Measurements from ENCODE around the gene DLG5. TPM values are rescaled to one million over a fixed set of nuclear protein-coding genes. Genes with fewer than 3 reads are reported as not detected.
"Not testable (repeated sequence)": the region's sequence is repeated elsewhere in the genome, so short reads cannot be mapped to it uniquely, and the experiment has no call there.

Gene DLG5
- total RNA-seq, 1 experiment from 2014 or later = 51.0 TPM

DNA sequence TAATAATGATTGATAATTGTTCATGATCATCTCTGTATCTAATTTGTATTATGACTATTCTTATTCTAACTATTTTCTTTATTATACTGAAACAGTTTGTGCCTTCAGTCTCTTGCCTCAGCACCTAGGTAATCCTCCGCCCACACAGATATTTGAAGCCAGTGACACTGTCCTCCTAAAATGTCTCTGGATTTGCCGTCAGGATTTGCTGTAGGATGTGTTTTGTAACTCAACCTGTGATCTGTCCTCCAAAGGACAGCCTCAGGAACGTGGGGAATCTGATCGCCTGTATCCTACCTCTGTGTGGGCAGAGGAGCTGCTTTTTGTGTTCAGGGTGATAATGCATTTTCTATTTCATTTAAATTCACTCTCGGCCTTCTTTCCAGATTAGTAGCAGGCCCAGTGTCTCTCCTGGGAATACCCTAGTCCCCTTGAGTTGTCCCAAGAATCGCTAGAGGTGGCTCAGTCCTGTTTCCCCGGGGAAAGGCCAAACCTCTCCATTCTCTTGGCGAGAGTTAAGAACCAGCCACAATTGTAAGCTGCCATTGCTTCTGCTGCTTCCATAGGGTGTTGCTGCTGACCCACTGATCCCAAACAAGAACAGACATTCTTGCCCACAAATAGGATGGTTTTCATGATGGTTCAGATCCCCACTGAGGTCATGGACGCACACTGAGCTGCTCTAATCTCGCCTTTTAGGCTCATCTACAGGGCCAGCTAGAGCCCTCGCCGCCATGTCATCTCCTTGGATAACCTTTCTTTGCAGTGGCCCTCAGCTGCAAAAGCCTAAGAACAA, 152.7 kb downstream of the DLG5 start:
- no peaks in the 10 kb centered on the region for H3K27me3 Mint-ChIP-seq (ENCODE audit: unreplicated experiment)
- H3K9me3 Mint-ChIP-seq (ENCODE audit: low read depth, unreplicated experiment) = peaks cover 4% of the 10 kb centered on the region
- no peaks in the 10 kb centered on the region for H3K4me1 Mint-ChIP-seq (ENCODE audit: low read depth, unreplicated experiment)
- H3K36me3 Mint-ChIP-seq (ENCODE audit: insufficient read depth, unreplicated experiment) = no peaks in the 10 kb centered on the region
- intact Hi-C loops (cut with micrococcal nuclease; ENCODE audit: unreplicated experiment) = no loop called here
- CTCF ChIA-PET = interaction anchor here (1.0 kb wide), 1 partner anchor 10 kb away, joined by 3 read pairs; no protein-coding TSS in a partner anchor
- TF ChIP-seq, protein P1, sequence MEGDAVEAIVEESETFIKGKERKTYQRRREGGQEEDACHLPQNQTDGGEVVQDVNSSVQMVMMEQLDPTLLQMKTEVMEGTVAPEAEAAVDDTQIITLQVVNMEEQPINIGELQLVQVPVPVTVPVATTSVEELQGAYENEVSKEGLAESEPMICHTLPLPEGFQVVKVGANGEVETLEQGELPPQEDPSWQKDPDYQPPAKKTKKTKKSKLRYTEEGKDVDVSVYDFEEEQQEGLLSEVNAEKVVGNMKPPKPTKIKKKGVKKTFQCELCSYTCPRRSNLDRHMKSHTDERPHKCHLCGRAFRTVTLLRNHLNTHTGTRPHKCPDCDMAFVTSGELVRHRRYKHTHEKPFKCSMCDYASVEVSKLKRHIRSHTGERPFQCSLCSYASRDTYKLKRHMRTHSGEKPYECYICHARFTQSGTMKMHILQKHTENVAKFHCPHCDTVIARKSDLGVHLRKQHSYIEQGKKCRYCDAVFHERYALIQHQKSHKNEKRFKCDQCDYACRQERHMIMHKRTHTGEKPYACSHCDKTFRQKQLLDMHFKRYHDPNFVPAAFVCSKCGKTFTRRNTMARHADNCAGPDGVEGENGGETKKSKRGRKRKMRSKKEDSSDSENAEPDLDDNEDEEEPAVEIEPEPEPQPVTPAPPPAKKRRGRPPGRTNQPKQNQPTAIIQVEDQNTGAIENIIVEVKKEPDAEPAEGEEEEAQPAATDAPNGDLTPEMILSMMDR (IDR thresholded peaks at IDR 0.05; ENCODE audit: unreplicated experiment) = no peak
- no peak overlapping the region for H3K4me3 Mint-ChIP-seq (ENCODE audit: low read depth, unreplicated experiment)
- no peak overlapping the region for H3K27ac Mint-ChIP-seq (ENCODE audit: unreplicated experiment)
- no peak for DNase-seq
- no TSS peak for BruUV-seq (replicated peaks)

DNA sequence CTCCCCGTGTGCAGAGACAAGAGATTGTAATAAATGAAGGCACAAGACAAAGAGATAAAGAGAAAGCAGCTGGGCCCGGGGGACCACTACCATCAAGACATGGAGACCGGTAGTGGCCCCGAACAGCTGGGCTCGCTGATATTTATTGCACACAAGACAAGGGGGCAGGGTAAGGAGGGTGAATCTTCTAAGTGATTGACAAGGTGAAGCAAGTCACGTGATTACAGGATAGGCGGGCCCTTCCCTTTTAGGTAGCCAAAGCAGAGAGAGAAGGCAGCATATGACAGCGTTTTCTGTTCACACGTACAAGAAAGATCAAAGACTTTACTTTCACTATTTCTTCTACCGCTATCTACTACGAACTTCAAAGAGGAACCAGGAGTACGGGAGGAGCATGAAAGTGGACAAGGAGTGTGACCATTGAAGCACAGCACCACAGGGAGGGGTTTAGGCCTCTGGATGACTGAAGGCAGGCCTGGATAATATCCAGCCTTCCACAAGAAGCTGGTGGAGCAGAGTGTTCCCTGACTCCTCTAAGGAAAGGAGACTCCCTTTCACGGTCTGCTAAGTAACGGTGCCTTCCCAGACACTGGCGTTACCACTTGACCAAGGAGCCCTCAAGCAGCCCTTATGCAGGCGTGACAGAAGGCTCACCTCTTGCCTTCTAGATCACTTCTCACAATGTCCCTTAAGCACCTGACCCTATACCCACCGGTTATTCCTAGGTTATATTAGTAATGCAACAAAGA, 153.5 kb downstream of the DLG5 start:
- H3K36me3 Mint-ChIP-seq (ENCODE audit: insufficient read depth, unreplicated experiment); DNase-seq; BruUV-seq (replicated peaks); H3K27ac Mint-ChIP-seq (ENCODE audit: unreplicated experiment); H3K9me3 Mint-ChIP-seq (ENCODE audit: low read depth, unreplicated experiment); H3K27me3 Mint-ChIP-seq (ENCODE audit: unreplicated experiment); H3K4me1 Mint-ChIP-seq (ENCODE audit: low read depth, unreplicated experiment); intact Hi-C loops (cut with micrococcal nuclease; ENCODE audit: unreplicated experiment); H3K4me3 Mint-ChIP-seq (ENCODE audit: low read depth, unreplicated experiment): not testable (repeated sequence)
- CTCF ChIA-PET = interaction anchor here (1.0 kb wide), 1 partner anchor 10 kb away, joined by 3 read pairs; no protein-coding TSS in a partner anchor

DNA sequence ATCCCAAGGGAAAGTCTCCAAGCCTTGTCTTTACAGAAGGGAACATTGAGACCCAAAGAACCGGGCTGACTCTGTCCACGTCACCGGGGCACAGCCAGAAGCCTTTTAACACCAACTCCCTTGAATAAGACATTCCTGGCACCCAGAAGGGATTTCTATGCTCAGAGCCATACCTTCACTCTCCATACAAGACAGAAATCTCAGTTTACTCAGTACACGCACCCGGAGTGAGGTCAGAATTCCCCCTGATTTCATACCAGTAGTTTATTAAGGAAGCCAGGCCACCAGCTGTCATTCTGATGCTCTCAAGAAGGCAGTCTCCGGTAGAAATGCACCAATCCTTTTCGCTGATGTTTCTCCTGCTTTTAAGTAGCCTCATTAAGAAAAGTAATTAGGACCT, 154.7 kb downstream of the DLG5 start:
- TF ChIP-seq, protein P1 (IDR thresholded peaks at IDR 0.05; ENCODE audit: unreplicated experiment) = no peak

DNA sequence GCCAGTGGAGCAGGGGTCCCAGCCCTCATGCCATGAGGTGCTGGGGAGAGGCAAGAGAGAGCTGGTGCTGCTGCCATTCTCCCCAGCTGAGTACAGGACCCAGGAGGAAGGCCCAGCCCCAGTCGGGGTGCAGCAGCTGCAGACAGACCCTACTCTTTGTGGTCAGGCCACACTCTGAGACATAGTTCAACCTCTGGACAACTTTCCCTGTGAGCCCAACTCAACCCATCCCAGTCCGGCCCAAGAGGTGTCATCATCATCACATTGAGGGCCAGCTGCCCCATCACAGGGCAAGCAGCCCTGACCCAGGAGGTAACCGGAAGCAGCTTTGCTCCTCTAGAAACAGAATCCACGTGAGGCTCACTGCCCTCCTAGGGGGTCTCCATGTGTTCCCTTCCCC, 155.1 kb downstream of the DLG5 start:
- Mint-ChIP-seq H3K27me3 (ENCODE audit: unreplicated experiment) (no peaks in the 10 kb centered on the region), H3K36me3 (ENCODE audit: insufficient read depth, unreplicated experiment) (no peaks in the 10 kb centered on the region)

More for the DNA sequence above, 154.7 kb downstream of the DLG5 start:
- no peak for DNase-seq
- BruUV-seq (replicated peaks) = no TSS peak
- H3K36me3 Mint-ChIP-seq (ENCODE audit: insufficient read depth, unreplicated experiment) = no peaks in the 10 kb centered on the region
- no peak overlapping the region for H3K4me3 Mint-ChIP-seq (ENCODE audit: low read depth, unreplicated experiment)
- CTCF ChIA-PET = interaction anchor here (0.6 kb wide), 1 partner anchor 1295 kb away, joined by 5 read pairs; no protein-coding TSS in a partner anchor
- H3K4me1 Mint-ChIP-seq (ENCODE audit: low read depth, unreplicated experiment) = no peaks in the 10 kb centered on the region
- H3K27ac Mint-ChIP-seq (ENCODE audit: unreplicated experiment) = no peak overlapping the region
- no peaks in the 10 kb centered on the region for H3K27me3 Mint-ChIP-seq (ENCODE audit: unreplicated experiment)
- intact Hi-C loops (cut with micrococcal nuclease; ENCODE audit: unreplicated experiment) = no loop called here
- peaks cover 4% of the 10 kb centered on the region for H3K9me3 Mint-ChIP-seq (ENCODE audit: low read depth, unreplicated experiment)

More for the DNA sequence above, 155.1 kb downstream of the DLG5 start:
- H3K4me1 Mint-ChIP-seq (ENCODE audit: low read depth, unreplicated experiment) = no peaks in the 10 kb centered on the region
- intact Hi-C loops (cut with micrococcal nuclease; ENCODE audit: unreplicated experiment) = no loop called here
- no peak overlapping the region for H3K4me3 Mint-ChIP-seq (ENCODE audit: low read depth, unreplicated experiment)
- H3K9me3 Mint-ChIP-seq (ENCODE audit: low read depth, unreplicated experiment) = peaks cover 2% of the 10 kb centered on the region
- CTCF ChIA-PET = interaction anchor here (0.6 kb wide), 1 partner anchor 1296 kb away, joined by 5 read pairs; no protein-coding TSS in a partner anchor
- BruUV-seq (replicated peaks) = no TSS peak
- TF ChIP-seq, protein P1 (IDR thresholded peaks at IDR 0.05; ENCODE audit: unreplicated experiment) = no peak
- H3K27ac Mint-ChIP-seq (ENCODE audit: unreplicated experiment) = no peak overlapping the region
- no peak for DNase-seq

Data from Calu3 (cell line).